Prostate gland (tissue), 2 donors: ENCODE results near the gene HSPG2. TPM values are rescaled to one million over a fixed set of nuclear protein-coding genes. Genes with fewer than 3 reads are reported as not detected.
"Not testable (repeated sequence)": the region's sequence is repeated elsewhere in the genome, so short reads cannot be mapped to it uniquely, and the experiment has no call there.

ENCODE experiments used
- DNase-seq: peaks from one replicate; pipeline ENCODE4 v3.0.0-alpha.2; 2019; ENCODE audit warnings: low spot score
- H3K27ac ChIP-seq, 2 donors: fragments of 200-600 bp; sonication (generic); 2 replicates each; pipeline ENCODE4 v1.5.1; 2017 to 2019
- H3K27me3 ChIP-seq: fragments of 200-600 bp; sonication (generic); replicated peaks from 2 replicates; pipeline ENCODE4 v1.5.1; 2019; ENCODE audit not compliant: insufficient read depth
- H3K36me3 ChIP-seq, 2 donors: fragments of 200-600 bp; sonication (generic); 1 replicate in 1 of 2; 2 replicates in 1 of 2; pipeline versions ENCODE4 v1.5.1 to v1.8.1; 2017 to 2019
- H3K4me1 ChIP-seq: fragments of 200-600 bp; sonication (generic); replicated peaks from 2 replicates; pipeline ENCODE4 v1.5.1; 2019
- H3K4me3 ChIP-seq, 2 donors: fragments of 200-600 bp; sonication (generic); 2 replicates each; pipeline ENCODE4 v1.5.1; 2017 to 2019
- H3K9me3 ChIP-seq: fragments of 200-600 bp; sonication (generic); 2 replicates; pipeline ENCODE4 v1.5.1; 2017
- POLR2A ChIP-seq: fragments of 450-650 bp; IDR thresholded peaks from one replicate; pipeline ENCODE4 v1.6.1; 2016; ENCODE audit warnings: antibody characterized with exemption, mild to moderate bottlenecking
- POLR2AphosphoS5 ChIP-seq: sonication (generic); formaldehyde crosslinking; IDR thresholded peaks from one replicate; pipeline ENCODE4 v1.6.1; 2017; ENCODE audit warnings: antibody characterized with exemption
- WGBS: methylation state at CpG from one replicate; pipeline ENCODE4 v1.1.5; 2018; 5-methylcytosine and 5-hydroxymethylcytosine counted together
- intact Hi-C: fragments of 100-400 bp; cut with DNase I; formaldehyde crosslinking; loops from one replicate; pipeline ENCODE4 v1.14.2; 2022
- total RNA-seq, 2 donors: library from RNA; depleted of rRNA; stranded (reverse); fragments of >200 nt; gene quantifications; one replicate each; pipeline ENCODE4 v1.1.0, GENCODE V29; 2016
- TF ChIP-seq, protein P1 (sequence below), 4 experiments: fragments of 200-600 bp in 2 of 4; fragments of 450-650 bp in 2 of 4; sonication (generic) in 2 of 4; IDR thresholded peaks; 1 replicate in 3 of 4; 2 replicates in 1 of 4; pipeline ENCODE4 v1.5.1; 2016 to 2019; ENCODE audit warnings: antibody characterized with exemption in 4 of 4, mild to moderate bottlenecking in 2 of 4, moderate library complexity in 2 of 4

HSPG2 gene
- total RNA-seq, result 100 to 1,000 TPM; 135 to 257 TPM

DNA sequence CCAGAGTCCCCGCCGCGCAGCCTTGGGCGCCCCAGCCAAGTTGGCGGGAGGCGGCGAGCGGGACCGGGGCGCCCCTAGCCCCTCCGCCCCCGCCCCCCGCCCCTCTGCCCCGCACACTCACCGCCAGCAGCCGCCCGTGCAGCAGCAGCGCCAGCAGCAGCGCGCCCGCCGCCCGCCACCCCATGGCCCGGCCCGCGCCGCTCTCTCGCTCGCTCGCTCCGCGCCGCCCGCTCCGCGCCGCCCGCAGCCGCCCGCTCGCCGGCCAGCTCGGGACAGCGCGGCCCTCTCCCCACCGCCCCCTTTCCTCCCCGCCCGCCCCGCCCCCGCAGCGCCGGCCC is at the start of gene HSPG2:
Gene HSPG2, minus strand, starts transcription at position 277 of the 338 bp plus-strand sequence. Its CDS starts 93 bp downstream, at position 184.
- TF ChIP-seq POLR2AphosphoS5 (no peak), POLR2A (no peak)
- TF ChIP-seq, protein P1, sequence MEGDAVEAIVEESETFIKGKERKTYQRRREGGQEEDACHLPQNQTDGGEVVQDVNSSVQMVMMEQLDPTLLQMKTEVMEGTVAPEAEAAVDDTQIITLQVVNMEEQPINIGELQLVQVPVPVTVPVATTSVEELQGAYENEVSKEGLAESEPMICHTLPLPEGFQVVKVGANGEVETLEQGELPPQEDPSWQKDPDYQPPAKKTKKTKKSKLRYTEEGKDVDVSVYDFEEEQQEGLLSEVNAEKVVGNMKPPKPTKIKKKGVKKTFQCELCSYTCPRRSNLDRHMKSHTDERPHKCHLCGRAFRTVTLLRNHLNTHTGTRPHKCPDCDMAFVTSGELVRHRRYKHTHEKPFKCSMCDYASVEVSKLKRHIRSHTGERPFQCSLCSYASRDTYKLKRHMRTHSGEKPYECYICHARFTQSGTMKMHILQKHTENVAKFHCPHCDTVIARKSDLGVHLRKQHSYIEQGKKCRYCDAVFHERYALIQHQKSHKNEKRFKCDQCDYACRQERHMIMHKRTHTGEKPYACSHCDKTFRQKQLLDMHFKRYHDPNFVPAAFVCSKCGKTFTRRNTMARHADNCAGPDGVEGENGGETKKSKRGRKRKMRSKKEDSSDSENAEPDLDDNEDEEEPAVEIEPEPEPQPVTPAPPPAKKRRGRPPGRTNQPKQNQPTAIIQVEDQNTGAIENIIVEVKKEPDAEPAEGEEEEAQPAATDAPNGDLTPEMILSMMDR (IDR thresholded peaks at IDR 0.05), result no peak
- WGBS, result no CpG with 5 or more reads among the region's 52 CpGs
- intact Hi-C loops, result no loop called here
- no peaks in the 10 kb centered on the region for H3K36me3 ChIP-seq
- no peaks in the 10 kb centered on the region for H3K9me3 ChIP-seq
- peak within 1 kb of the TSS; percentile 79 to 82 for H3K27ac ChIP-seq
- H3K4me3 ChIP-seq, result peak within 1 kb of the TSS; percentile 60 to 67
- DNase-seq, result no peak
- H3K27me3 ChIP-seq, result no peaks in the 10 kb centered on the region
- H3K4me1 ChIP-seq, result peaks cover 6% of the 10 kb centered on the region

DNA sequence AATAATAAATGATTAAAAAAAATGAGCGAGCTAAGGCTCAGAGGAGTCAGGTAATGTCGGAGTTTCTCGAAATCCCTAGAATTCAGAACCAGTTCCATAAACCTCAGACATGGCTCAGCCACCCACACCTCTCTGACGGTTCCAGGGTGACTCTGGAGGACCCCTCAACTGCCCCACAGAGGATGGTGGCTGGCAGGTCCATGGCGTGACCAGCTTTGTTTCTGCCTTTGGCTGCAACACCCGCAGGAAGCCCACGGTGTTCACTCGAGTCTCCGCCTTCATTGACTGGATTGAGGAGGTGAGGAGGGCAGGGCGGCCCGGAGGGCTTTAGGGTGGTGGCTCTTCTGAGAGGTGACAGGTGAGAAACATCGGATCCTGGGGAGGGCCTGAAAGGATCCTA is 49.3 kb upstream of the HSPG2 start:
- H3K4me3 ChIP-seq, H3K27ac ChIP-seq, DNase-seq, H3K9me3 ChIP-seq, H3K36me3 ChIP-seq, H3K27me3 ChIP-seq, intact Hi-C loops, H3K4me1 ChIP-seq: not testable (repeated sequence)
- WGBS, result 83% methylated on average over 9 of the region's 12 CpGs

DNA sequence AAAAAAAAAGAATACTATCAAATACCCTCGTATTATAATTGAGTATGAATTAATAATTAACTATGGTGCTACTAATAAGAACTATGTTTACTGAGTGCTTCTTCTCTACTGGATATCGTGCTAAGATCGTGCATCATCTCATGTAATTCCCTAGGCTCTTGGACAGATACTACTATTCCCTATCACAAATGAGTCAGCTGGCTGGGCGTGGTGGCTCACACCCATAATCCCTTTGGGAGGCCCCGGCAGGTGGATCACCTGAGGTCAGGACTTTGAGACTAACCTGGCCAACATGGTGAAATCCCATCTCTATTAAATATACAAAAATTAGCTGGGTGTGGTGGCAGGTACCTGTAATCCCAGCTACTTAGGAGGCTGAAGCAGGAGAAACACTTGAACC is 48.8 kb upstream of the HSPG2 start:
- H3K36me3 ChIP-seq, DNase-seq, H3K4me3 ChIP-seq, H3K27ac ChIP-seq, H3K9me3 ChIP-seq, H3K27me3 ChIP-seq, H3K4me1 ChIP-seq, intact Hi-C loops: not testable (repeated sequence)
- WGBS, result 0% methylated on average over 1 of the region's 5 CpGs

DNA sequence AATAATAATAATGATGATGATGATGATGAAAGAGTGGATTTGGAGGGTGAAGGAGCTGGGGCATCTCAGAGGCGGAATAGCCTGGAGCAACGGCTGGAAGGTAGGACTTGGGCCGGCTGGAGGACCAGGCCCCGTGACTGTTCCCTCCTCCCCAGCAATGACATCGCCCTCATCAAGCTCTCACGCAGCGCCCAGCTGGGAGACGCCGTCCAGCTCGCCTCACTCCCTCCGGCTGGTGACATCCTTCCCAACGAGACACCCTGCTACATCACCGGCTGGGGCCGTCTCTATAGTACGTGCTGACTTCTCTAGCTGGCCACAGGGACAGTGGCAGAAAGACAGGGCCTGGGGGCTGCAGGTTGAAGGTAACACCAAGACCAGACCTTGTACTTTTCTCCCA is 46.4 kb upstream of the HSPG2 start:
- H3K27ac ChIP-seq, H3K27me3 ChIP-seq, H3K9me3 ChIP-seq, DNase-seq, intact Hi-C loops, H3K4me1 ChIP-seq, H3K36me3 ChIP-seq, H3K4me3 ChIP-seq: not testable (repeated sequence)
- WGBS, result 55% methylated on average over 4 of the region's 15 CpGs

DNA sequence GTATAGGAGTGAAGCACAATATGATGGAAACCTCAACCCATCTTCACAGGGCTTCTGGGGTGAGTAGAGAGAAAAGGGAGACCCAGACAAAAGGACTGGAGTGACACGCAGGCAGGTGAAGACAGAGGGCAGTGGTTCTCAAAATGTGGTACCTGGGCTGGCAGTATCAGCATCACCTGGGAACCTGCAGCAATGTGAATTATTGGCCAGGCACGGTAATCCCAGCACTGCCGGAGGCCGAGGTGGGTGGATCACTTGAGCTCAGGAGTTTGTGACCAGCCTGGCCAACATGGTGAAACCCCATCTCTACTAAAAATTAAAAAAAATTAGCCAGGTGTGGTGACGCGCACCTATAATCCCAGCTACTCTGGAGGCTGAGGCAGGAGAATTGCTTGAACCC is 45.0 kb upstream of the HSPG2 start:
- H3K27me3 ChIP-seq, H3K4me3 ChIP-seq, H3K9me3 ChIP-seq, H3K4me1 ChIP-seq, H3K27ac ChIP-seq, intact Hi-C loops, DNase-seq, H3K36me3 ChIP-seq: not testable (repeated sequence)
- WGBS, result 69% methylated on average over 6 of the region's 6 CpGs

DNA sequence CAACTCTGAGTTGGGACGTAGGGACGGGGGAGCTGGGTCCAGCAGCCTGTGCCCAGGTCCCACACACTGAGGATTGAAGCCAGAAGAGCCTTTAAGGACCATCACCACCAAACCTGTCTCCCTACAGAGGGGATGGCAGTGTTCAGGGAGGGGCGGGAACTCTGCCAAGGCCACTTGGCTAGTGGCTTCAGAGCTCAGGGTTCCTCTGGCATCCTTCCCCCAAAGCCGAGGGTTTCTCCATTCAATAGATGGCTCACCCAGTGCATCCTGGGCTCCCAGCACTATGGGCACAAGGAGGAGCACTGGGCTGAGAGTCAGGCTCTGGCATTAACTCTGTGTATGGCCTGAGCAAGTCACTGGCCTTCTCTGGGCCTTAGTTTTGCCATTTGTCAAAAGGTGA is 44.1 kb upstream of the HSPG2 start:
- H3K4me3 ChIP-seq, H3K27me3 ChIP-seq, H3K27ac ChIP-seq, H3K9me3 ChIP-seq, H3K4me1 ChIP-seq, intact Hi-C loops, DNase-seq, H3K36me3 ChIP-seq: not testable (repeated sequence)
- 58% methylated on average over 2 of the region's 4 CpGs for WGBS

DNA sequence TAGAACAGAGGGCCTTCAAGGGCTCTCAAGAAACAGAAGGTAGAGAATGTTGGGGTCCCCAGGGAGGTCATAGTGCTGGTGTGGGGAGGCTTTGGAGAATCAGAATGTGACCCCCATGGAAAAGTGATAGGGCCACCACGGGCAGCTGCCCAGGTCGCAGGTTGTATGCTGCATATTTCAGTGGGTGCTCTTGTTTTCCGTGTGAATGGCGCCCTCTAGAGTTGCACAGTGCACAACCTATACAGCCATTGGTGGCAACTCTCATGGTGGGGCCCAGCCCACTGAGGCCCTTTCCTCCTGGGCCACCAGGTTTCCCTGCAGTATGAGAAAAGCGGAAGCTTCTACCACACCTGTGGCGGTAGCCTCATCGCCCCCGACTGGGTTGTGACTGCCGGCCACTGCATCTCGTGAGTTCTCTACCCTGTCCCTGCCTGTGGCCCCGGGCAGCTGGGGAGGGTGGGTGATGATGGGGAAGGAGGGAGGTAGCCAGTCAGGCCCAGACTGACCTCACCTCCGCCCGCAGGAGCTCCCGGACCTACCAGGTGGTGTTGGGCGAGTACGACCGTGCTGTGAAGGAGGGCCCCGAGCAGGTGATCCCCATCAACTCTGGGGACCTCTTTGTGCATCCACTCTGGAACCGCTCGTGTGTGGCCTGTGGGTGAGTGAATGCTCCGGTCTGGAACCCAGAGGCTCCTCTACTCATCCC is 43.6 kb upstream of the HSPG2 start:
- H3K4me1 ChIP-seq, H3K27ac ChIP-seq, H3K27me3 ChIP-seq, H3K36me3 ChIP-seq, H3K4me3 ChIP-seq, DNase-seq, H3K9me3 ChIP-seq, intact Hi-C loops: not testable (repeated sequence)
- WGBS, result 82% methylated on average over 14 of the region's 21 CpGs

DNA sequence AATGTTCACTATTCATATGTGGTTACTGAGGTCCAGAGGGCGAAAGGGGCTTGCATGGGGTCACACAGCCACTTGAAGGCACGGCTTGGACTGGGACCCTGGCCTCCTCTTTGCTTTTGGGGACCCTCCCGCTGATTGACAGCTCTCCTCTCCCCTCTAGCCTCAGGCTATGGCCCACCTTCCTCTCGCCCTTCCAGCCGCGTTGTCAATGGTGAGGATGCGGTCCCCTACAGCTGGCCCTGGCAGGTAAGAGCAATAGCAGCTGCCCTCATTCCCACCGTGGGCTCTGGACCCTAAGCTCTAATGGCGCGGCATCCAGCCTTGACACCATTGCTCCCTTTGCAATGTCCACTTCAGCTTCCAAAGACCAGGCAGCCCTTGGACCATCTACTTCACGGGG is 41.1 kb upstream of the HSPG2 start:
- WGBS, result 91% methylated on average over 11 of the region's 11 CpGs
- H3K36me3 ChIP-seq, H3K27ac ChIP-seq, H3K4me1 ChIP-seq, DNase-seq, H3K9me3 ChIP-seq, intact Hi-C loops, H3K27me3 ChIP-seq, H3K4me3 ChIP-seq: not testable (repeated sequence)

DNA sequence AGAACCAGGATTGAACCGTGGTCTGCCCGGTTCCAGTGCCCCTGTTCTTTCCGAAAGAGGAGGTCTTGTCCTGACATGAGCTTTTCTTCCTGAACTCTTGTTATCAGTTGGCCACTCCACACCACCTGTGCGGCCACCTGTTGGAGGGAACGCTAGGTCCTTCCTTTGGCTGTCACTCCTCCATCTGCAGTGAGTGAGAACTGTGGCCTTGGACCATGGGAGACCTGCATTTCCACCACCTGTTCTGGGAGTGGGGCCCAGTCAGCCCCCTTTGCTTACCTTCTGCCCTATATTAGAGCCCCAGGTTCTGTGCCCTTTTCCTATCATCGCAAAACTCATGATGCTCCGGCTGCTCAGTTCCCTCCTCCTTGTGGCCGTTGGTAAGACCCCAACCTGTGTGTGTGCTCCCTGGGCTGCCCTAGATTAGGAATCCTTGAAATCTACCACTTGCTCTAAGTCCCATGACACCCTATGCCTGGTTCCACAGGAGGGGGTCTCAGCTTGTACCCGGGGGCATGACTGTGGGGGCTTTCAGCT is 39.7 kb upstream of the HSPG2 start, which contains the start of gene CELA3B:
Gene CELA3B, plus strand, starts transcription at position 320 of the 537 bp plus-strand sequence. Its CDS starts 18 bp downstream, at position 338.
- H3K27me3 ChIP-seq, H3K4me1 ChIP-seq, H3K36me3 ChIP-seq, DNase-seq, intact Hi-C loops, H3K9me3 ChIP-seq, H3K4me3 ChIP-seq, H3K27ac ChIP-seq: not testable (repeated sequence)
- 91% methylated on average over 9 of the region's 9 CpGs for WGBS

DNA sequence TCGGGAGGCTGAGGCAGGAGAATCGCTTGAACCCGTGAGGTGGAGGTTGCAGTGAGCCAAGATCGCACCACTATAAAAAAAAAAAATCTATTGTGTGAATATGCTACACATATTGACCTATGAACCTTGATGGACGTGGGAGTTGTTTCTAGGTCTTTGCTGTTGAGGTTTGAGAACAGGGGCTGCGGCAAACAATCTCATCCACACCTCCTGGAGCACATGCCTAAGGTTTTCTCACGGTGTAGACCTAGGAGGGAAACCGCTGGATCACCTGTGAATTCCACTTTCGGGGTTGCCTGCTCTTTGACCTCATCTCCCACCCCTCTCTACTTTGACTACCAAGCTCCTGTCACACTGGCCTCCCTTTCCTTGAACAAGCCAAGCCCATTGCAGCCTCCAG is 38.2 kb upstream of the HSPG2 start:
- WGBS, result 90% methylated on average over 9 of the region's 9 CpGs
- DNase-seq, intact Hi-C loops, H3K27ac ChIP-seq, H3K27me3 ChIP-seq, H3K4me1 ChIP-seq, H3K36me3 ChIP-seq, H3K9me3 ChIP-seq, H3K4me3 ChIP-seq: not testable (repeated sequence)
